ENCODE data around the gene SCNN1G. TPM values are rescaled to one million over a fixed set of nuclear protein-coding genes. Genes with fewer than 3 reads are reported as not detected.
A peak's percentile ranks its signal among the peaks of the same experiment; 100 is the strongest.

The SCNN1G gene
- total RNA-seq, 4 donors from 2014 or later = 0.27 to 0.39 TPM; not detected in 2

DNA sequence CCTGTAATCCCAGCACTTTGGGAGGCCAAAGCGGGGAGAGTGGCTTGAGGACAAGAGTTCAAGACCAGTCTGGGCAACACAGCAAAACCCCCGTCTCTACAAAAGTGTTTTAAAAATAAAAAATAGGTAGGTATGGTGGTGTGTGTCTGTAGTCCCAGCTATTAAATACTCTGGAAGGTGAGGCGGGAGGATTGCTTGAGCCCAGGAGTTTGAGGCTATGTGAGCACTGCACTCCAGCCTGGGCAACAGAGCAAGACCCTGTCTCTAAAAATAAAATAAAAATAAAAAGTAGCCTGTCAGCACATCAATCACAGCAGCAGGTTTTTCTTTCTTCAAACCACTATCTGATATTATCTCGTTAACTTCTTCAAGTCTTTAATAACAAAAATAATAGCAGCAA, 34.9 kb upstream of the SCNN1G start:
- WGBS, 2 donors (ENCODE audit: low coverage in 1 of 2) = 60 to 81% methylated on average over 1 to 4 of the region's 4 CpGs
- Histone ChIP-seq H3K36me3 (no peaks in the 10 kb centered on the region), H3K27ac (peak overlapping the region; percentile 59 to 94 (median 82)), H3K9me3 (no peaks in the 10 kb centered on the region), H3K4me3 (peak overlapping the region; percentile 68 to 84), H3K4me1 (peaks cover 6 to 64% (median 35%) of the 10 kb centered on the region in 3 donors), H3K27me3 (no peaks in the 10 kb centered on the region)
- TF ChIP-seq POLR2AphosphoS5 (IDR thresholded peaks at IDR 0.05) = no peak
- no peak for TF ChIP-seq EP300 (IDR thresholded peaks at IDR 0.05)
- no peak for TF ChIP-seq CTCF (IDR thresholded peaks at IDR 0.05)
- TF ChIP-seq POLR2A (IDR thresholded peaks at IDR 0.05) = no peak
- no peak for ATAC-seq

DNA sequence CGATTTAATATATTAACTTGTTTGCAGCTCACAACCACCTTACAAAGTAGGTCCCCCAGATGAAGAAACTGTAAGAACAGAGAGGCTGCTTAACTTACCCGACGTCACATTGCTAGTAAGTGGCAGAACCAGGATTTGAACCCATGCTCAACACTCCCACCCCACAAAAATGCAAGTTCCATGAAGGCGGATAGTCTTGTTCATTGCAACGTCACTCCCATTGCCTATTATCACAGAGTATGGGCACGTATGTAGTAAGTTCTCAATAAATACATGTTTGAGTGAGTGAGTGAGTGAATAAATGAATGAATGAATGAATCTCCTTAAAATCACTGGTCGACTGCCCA, 34.4 kb upstream of the SCNN1G start:
- WGBS, 2 donors (ENCODE audit: low coverage in 1 of 2) = 43 to 52% methylated on average over 6 to 7 of the region's 7 CpGs
- Histone ChIP-seq H3K27me3 (no peaks in the 10 kb centered on the region), H3K4me1 (peaks cover 3 to 60% (median 32%) of the 10 kb centered on the region in 3 donors), H3K36me3 (no peaks in the 10 kb centered on the region), H3K27ac (peak overlapping the region; percentile 73 to 98 (median 92)), H3K9me3 (no peaks in the 10 kb centered on the region), H3K4me3 (peak overlapping the region; percentile 68 to 84)
- no peak for ATAC-seq
- TF ChIP-seq CTCF (IDR thresholded peaks at IDR 0.05) (no peak), EP300 (IDR thresholded peaks at IDR 0.05) (no peak), POLR2AphosphoS5 (IDR thresholded peaks at IDR 0.05) (no peak), POLR2A (IDR thresholded peaks at IDR 0.05) (no peak)

- Histone ChIP-seq H3K27ac (peak overlapping the region; percentile 73 to 98 (median 92)), H3K4me3 (peak overlapping the region; percentile 68 to 84), H3K4me1 (peaks cover 0 to 54% (median 27%) of the 10 kb centered on the region in 3 donors), H3K9me3 (no peaks in the 10 kb centered on the region), H3K27me3 (no peaks in the 10 kb centered on the region), H3K36me3 (no peaks in the 10 kb centered on the region)
- WGBS, 2 donors (ENCODE audit: low coverage in 1 of 2) = 0% methylated on average over 1 of the region's 103 CpGs; no CpG with 5 or more reads in 1 of the 2 donors
- ATAC-seq = peak; percentile 64
- TF ChIP-seq POLR2AphosphoS5 (IDR thresholded peaks at IDR 0.05) (peak; percentile 68), CTCF (IDR thresholded peaks at IDR 0.05) (no peak)
Measured at GRCh38 chr16:23148513-23149266, 33.9 kb upstream of the SCNN1G start.

DNA sequence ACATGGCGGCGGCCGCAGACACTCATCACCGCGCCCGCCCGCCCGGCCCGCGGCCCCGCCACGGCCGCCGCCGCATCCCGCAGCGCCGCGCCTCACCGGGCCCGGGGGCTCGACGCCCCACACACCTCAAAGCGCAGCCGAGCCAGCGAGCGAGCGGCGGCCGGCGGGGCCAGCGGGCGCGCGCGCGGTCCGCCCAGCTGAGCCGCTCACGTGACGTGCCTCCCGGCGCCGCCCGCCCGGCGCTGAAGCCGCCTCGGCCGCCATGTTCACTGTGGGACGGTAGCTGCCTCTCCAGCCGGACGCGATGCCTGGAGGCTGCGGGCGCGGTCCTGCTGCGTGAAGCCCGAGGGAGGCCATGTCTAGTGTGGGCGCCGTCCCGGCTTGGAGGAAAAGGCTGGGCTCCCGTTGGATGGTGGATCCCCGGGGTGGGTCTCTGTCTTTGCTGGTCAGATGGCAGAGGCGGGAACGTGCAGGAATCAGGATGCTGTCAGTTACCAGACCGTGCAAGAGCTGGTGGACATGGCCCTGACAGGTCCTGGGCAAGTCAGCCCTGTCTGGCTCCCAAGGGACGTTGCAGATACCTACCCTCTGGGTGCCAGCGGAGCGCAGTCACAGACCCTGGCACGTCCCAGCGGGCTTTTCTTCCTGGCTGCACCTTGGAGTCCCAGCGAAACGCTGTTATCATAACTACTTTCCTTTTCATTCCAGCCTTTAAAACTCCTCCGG, 33.1 kb upstream of the SCNN1G start, which contains the start of gene USP31:
USP31 (minus strand) TSS at position 186 of the 726 bp plus-strand sequence; CDS start at position 4, 182 bp downstream.
- Histone ChIP-seq H3K4me3 (peak within 1 kb of the TSS; percentile 68 to 84), H3K4me1 (peaks cover 0 to 47% (median 20%) of the 10 kb centered on the region in 3 donors), H3K27me3 (peaks cover 6% of the 10 kb centered on the region), H3K27ac (peak within 1 kb of the TSS; percentile 73 to 98 (median 92)), H3K9me3 (no peaks in the 10 kb centered on the region), H3K36me3 (no peaks in the 10 kb centered on the region)
- ATAC-seq = peak; percentile 98
- 2 to 3% methylated on average over 7 to 8 of the region's 75 CpGs for WGBS, 2 donors (ENCODE audit: low coverage in 1 of 2)
- TF ChIP-seq POLR2AphosphoS5 (IDR thresholded peaks at IDR 0.05) = peak; percentile 71
- TF ChIP-seq EP300 (IDR thresholded peaks at IDR 0.05) = no peak
- TF ChIP-seq POLR2A (IDR thresholded peaks at IDR 0.05) = peak in 1 of 2 donors; percentile 78

GRCh38 chr16:23149993-23150364, 32.6 kb upstream of the SCNN1G start:
- peak overlapping the region; percentile 65 to 84 for H3K4me3 ChIP-seq
- no peaks in the 10 kb centered on the region for H3K36me3 ChIP-seq
- H3K27ac ChIP-seq = peak overlapping the region in 3 of 4 donors; percentile 91 to 98 (median 94)
- no peaks in the 10 kb centered on the region for H3K9me3 ChIP-seq
- H3K27me3 ChIP-seq = peaks cover 8% of the 10 kb centered on the region
- no peak for ATAC-seq
- no peak for TF ChIP-seq CTCF (IDR thresholded peaks at IDR 0.05)
- TF ChIP-seq POLR2A (IDR thresholded peaks at IDR 0.05) = no peak
- no peak for TF ChIP-seq EP300 (IDR thresholded peaks at IDR 0.05)
- no peak for TF ChIP-seq POLR2AphosphoS5 (IDR thresholded peaks at IDR 0.05)
- WGBS, 2 donors (ENCODE audit: low coverage in 1 of 2) = 46 to 55% methylated on average over 4 of the region's 4 CpGs
- peaks cover 0 to 41% (median 18%) of the 10 kb centered on the region in 3 donors for H3K4me1 ChIP-seq

Data from gastroesophageal sphincter (tissue), 4 donors.